ENCODE measurements around the gene MAML1.
"Not testable (repeated sequence)": the region's sequence is repeated elsewhere in the genome, so short reads cannot be mapped to it uniquely, and the experiment has no call there.

MAML1 gene

DNA sequence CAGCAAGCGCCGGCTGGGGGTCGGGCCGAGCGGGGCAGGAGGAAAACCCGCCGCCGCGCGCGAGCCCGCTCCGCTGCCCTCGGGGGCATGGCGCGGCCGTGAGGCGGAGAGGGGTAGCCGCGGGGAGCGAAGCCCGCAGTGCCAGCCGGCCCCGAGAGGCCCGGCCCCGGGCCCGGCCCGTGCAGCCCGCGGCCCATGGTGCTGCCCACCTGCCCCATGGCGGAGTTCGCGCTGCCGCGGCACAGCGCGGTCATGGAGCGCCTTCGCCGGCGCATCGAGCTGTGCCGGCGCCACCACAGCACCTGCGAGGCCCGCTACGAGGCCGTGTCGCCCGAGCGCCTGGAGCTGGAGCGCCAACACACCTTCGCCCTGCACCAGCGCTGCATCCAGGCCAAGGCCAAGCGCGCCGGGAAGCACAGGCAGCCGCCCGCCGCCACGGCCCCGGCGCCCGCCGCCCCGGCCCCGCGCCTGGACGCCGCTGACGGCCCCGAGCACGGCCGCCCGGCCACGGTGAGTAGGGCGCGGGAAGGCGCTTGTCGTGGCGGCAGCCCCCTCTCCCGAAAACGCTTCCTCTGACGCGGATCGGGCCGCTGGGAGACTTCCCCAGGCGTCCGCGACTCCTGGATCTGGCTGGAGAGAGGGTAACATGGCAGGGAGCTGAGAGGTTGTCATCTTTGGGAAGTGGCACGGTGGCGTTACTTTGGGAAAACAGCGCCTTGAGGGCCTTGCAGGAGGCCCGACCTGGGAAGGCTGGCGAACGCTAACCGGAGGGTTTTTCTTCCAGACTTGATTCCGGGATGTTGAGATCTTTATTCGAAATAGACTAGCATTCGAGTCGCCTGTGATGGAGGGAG, 523 bp downstream of the MAML1 start:
- peak; percentile 14 for DNase-seq (ENCODE audit: low read depth)

- no peak for DNase-seq (ENCODE audit: low read depth)
These were observed 1.1 kb downstream of the MAML1 start for GRCh38 chr5:179733772-179734126.

- DNase-seq (ENCODE audit: low read depth) = no peak
These were observed 2.0 kb downstream of the MAML1 start for GRCh38 chr5:179734536-179735164.

DNA sequence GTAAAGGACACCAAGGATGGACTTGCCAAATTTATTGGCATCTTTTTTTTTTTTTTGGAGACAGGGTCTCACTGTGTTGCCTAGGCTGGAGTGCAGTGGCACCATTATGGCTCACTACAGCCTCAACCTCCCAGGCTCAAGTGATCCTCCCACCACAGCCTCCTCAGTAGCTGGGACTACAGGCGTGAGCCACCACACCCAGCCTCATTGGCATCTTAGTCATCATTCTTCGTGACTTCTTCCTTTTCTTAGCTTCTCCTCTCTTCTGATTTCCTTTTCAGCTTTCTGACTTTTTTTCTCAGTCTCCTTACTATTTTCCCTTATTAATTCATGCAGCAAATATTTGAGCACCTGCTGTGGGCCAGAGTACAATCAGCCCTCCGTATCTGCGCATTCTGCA, 6.1 kb downstream of the MAML1 start:
- DNase-seq (ENCODE audit: low read depth) = no peak

DNA sequence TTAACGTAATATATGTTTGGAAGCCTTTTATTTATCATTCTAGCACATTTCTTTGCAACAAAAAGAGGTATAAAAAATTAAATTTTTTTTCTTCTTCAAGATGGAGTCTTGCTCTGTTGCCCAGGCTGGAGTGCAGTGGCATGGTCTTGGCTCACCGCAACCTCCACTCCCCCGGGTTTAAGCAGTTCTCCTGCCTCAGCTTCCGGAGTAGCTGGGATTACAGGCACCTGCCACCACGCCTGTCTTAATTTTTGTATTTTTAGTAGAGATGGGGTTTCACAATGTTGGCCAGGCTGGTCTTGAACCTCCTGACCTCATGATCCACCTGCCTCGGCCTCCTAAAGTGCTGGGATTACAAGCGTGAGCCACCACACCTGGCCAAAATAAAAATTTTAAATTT, 11.5 kb downstream of the MAML1 start:
- not testable (repeated sequence) for DNase-seq (ENCODE audit: low read depth)

DNA sequence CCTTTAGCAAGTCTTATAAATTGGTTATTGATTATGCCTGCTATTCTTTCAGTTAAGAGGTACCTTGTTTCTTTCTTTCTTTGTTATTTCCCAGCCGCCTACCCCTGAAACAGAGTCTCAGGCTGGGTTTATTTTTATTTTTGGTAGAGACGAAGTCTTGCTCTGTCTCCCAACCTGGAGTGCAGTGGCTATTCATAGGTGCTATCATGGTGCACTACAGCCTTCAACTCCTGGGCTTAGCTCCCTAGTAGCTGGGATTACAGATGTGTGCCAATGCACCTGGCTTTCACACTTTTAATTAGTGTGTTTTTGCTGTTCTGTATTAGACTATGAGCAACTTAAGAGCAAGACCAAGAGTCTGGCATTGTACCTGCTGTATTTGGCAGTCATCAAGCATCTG, 14.2 kb downstream of the MAML1 start:
- no peak for DNase-seq (ENCODE audit: low read depth)

- no peak for DNase-seq (ENCODE audit: low read depth)
These were observed 15.2 kb downstream of the MAML1 start for GRCh38 chr5:179747811-179748210.

DNA sequence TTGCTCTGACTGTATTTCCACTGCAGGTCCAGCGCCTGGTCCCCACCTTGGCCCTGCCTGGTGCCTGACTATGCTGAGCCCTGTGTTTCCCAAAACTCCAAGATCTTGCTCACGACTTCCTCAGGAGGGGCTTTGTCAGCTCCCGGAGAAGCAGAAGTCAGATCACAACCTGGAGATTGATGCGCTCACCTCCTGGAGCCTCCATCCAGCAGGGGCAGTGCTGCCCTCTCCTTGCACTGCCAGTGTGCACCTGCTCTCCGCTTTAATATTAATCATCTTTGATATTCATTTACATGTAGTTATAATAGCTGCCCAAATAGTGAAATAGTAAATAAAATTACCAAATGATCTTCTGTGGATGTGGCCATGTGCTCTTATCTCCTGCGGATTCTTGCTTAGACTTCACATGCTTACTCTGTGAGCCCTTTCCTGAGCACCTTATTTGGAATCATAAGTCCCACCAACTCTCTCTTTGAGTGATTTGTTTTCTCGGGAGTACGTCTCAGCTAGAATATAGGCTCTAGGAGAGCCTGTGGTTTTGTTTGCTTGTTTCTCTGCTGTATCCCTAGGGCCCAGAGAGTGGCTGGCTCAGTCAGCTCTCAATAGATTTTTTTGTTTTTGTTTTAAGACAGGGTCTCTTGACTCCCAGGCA, 17.4 kb downstream of the MAML1 start:
- no peak for DNase-seq (ENCODE audit: low read depth)

- no peak for DNase-seq (ENCODE audit: low read depth)
These were observed 21.3 kb downstream of the MAML1 start for GRCh38 chr5:179753971-179754370.

DNA sequence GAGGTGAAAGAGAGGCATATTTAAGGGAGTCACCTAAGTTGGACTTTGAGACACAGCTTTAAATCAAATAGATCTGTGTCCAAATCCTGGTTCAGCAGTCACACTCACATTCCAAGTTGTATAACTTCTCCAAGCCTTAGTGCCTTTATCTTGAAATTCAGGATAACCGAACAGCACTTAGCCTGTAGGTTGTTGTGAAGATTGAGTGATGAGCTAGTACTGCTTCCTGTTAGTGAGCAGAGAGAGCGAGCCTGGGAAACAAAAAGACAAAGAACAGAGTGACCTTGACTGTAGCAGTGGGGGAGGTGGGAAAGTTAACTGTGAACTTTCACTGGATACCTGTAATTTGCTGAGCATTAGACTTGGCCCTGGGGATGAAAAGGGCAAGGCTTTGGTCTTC, 22.4 kb downstream of the MAML1 start:
- no peak for DNase-seq (ENCODE audit: low read depth)

DNA sequence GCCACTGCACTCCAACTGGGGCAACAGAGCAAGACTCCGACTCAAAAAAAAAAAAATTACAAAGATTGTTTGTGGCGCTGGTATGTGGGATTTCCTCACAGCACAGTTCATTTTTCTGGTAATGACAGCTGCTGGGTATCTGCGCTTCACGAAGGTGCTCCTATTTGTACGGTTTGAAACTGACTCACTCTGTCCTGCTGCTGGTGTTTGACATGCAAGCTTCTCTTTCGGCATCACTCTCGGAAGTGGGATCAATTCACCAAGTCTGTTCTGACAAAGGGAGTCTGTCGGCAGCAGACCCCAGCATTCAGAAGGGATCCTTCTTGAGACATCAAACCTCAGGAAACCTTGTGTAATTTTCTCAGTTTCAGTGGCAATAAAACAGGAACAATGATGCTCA, 26.3 kb downstream of the MAML1 start:
- DNase-seq (ENCODE audit: low read depth) = no peak

GRCh38 chr5:179759581-179760551, 27.2 kb downstream of the MAML1 start:
- DNase-seq (ENCODE audit: low read depth) = no peak

DNA sequence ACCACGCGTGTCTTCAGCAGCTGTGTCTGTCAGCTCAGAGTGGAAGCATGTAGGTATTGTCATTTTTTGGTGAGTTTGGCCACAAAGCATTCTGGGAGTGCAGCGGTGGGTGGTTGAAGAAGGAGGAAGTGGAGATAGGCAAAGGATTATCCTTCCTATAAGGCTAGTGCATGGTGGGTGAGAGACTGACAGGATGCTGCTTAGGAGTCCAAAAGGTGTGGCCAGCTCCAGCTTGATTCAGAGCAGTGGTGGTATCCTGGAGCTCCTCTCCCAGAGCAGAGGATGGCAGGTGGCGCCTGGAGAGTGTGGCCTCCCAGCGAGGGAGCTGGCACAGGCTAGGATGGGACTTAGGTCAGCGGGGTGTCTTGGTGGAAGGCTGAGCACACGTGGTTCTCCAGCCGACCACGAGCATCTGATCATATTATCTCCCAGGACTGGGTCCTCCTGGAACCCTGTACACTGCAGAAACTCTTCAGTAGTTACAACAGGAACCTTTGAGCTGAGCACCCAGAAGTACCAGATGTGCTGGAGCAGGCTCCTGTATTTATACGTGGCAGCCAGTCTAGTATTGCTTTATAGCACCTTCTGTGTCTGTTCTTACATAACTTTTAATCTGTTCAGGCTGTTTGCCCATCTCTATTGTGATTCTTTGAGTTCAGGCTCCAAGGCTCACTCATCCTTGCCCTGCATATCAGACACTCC, 29.6 kb downstream of the MAML1 start:
- no peak for DNase-seq (ENCODE audit: low read depth)

- peak; percentile 50 for DNase-seq (ENCODE audit: low read depth)
These were observed 30.2 kb downstream of the MAML1 start for GRCh38 chr5:179762781-179763176.

- peak; percentile 48 for DNase-seq (ENCODE audit: low read depth)
These were observed 30.8 kb downstream of the MAML1 start for GRCh38 chr5:179763215-179763945.

DNA sequence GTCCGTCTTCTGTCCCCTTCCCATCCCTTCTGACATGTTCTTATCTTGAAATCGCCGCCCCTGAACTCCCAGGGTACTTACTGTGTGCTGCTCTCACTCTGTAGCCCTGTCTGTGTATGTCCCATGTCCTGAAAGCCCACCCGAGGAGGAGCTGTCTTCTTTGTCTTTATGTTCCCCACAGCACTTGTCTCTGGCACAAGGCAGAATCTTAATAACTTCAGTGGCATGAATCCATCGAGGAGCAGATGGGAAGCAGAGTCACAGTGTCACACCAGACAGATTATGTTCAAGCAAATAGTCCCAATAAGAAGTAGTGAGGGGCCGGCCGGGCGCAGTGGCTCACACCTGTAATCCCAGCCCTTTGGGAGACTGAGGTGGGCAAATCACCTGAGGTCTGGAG, 31.4 kb downstream of the MAML1 start:
- no peak for DNase-seq (ENCODE audit: low read depth)

DNA sequence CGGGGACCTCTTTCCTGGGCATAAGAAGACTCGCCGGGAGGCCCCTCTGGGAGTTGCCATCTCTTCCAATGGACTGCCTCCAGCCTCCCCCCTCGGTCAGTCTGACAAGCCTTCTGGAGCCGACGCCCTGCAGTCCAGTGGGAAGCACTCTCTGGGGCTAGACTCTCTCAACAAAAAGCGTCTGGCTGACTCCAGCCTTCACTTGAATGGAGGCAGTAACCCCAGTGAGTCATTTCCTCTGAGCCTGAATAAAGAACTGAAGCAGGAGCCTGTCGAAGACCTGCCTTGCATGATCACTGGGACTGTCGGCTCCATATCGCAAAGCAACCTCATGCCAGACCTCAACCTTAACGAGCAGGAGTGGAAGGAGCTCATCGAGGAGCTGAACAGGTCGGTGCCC, 32.8 kb downstream of the MAML1 start:
- DNase-seq (ENCODE audit: low read depth) = peak; percentile 72

DNA sequence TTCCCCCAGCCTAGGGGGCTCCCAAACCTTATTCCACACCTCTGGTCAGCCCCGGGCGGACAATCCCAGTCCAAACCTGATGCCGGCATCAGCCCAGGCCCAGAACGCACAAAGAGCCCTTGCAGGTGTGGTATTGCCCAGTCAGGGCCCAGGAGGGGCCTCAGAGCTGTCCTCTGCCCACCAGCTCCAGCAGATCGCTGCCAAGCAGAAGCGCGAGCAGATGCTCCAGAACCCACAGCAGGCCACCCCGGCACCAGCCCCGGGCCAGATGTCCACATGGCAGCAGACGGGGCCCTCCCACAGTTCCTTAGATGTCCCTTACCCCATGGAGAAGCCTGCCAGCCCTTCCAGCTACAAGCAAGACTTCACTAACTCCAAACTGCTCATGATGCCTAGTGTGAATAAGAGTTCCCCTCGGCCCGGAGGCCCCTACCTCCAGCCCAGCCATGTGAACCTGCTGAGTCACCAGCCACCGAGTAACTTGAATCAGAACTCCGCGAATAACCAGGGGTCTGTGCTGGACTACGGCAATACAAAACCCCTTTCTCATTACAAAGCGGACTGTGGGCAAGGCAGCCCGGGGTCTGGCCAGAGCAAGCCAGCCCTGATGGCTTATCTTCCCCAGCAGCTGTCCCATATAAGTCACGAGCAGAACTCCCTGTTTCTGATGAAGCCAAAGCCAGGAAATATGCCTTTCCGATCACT, 33.6 kb downstream of the MAML1 start:
- DNase-seq (ENCODE audit: low read depth) = no peak

- DNase-seq (ENCODE audit: low read depth) = no peak
These were observed 34.3 kb downstream of the MAML1 start for GRCh38 chr5:179766726-179767455.

All from GM04504 (cell line).